K562 (cell line): ENCODE data around the gene PDPR. TPM values are rescaled to one million over a fixed set of nuclear protein-coding genes. Genes with fewer than 3 reads are reported as not detected.

ENCODE experiments used
- ATAC-seq: fragments of 200-7000 bp; cut with Tn5 transposase; 3 replicates; pipeline ENCODE4 v1.9.1; 2020; ENCODE audit warnings: moderate library complexity
- BruUV-seq: library from RNA; stranded (reverse); fragments of 400-500 nt; replicated peaks from 2 replicates; lab custom pipeline; 2021; lab: Mats Ljungman, UMichigan
- CTCF ChIA-PET: fragments of 300-600 bp; formaldehyde crosslinking; extraction: SDS; loops from one replicate; lab custom pipeline; 2021; ENCODE audit warnings: low intra/inter-chr PET ratio; lab: Yijun Ruan, JAX
- POLR2A ChIA-PET: fragments of 300-600, 350-650 bp; sonication (Branson Sonifier 250); formaldehyde crosslinking; extraction: SDS; loops from one replicate; lab custom pipeline; 2021; ENCODE audit warnings: antibody characterized with exemption, inconsistent platforms; lab: Yijun Ruan, JAX
- DNase-seq, 4 experiments: peaks; one replicate each; pipeline versions ENCODE4 v3.0.0 to v3.0.0-alpha.2; 2011 to 2018; ENCODE audit warnings: low spot score in 3 of 4, mixed read lengths in 3 of 4; ENCODE audit errors: extremely low read depth in 1 of 4
- FAIRE-seq: peaks from 2 replicates; lab custom pipeline; 2011; peaks lifted over from hg19 to GRCh38; lab: Jason Lieb, UNC
- H2AFZ ChIP-seq: 2 replicates; pipeline ENCODE4 v1.6.0; 2011; ENCODE audit warnings: low read depth, low read length, control low read depth, inconsistent platforms
- H3K27ac ChIP-seq: fragments of 200-600 bp; 3 replicates; pipeline ENCODE4 v1.8.0; 2011; ENCODE audit warnings: low read depth, mild to moderate bottlenecking, control low read depth, inconsistent platforms, low read length, moderate library complexity, mixed read lengths; ENCODE audit errors: extremely low read depth
- H3K27me3 ChIP-seq, 2 experiments: fragments of 300-600 bp in 1 of 2; 2 replicates in 1 of 2; 3 replicates in 1 of 2; pipeline versions ENCODE4 v1.6.0 to v1.8.0; 2011; ENCODE audit warnings: inconsistent platforms in 2 of 2, low read length in 2 of 2, mild to moderate bottlenecking in 1 of 2, mixed read lengths in 1 of 2, moderate library complexity in 1 of 2; ENCODE audit not compliant: control insufficient read depth in 2 of 2, insufficient read depth in 2 of 2
- H3K36me3 ChIP-seq: fragments of 300-600 bp; 3 replicates; pipeline ENCODE4 v1.8.0; 2011; ENCODE audit warnings: mild to moderate bottlenecking, low read length, inconsistent platforms; ENCODE audit not compliant: control insufficient read depth, insufficient read depth
- H3K4me1 ChIP-seq, 2 experiments: fragments of 200-600 bp in 1 of 2; replicated peaks in 1 of 2; 2 replicates in 1 of 2; 3 replicates in 1 of 2; pipeline versions ENCODE4 v1.5.1 to v1.8.0; 2011; ENCODE audit warnings: inconsistent platforms in 2 of 2, low read length in 2 of 2, mild to moderate bottlenecking in 1 of 2, mixed read lengths in 1 of 2, moderate library complexity in 1 of 2; ENCODE audit not compliant: control insufficient read depth in 2 of 2, insufficient read depth in 2 of 2
- H3K4me2 ChIP-seq: 2 replicates; pipeline ENCODE4 v1.6.1; 2011; ENCODE audit warnings: low read length, control low read depth, inconsistent platforms, mixed read lengths; ENCODE audit not compliant: insufficient read depth
- H3K4me3 ChIP-seq: fragments of 200-600 bp; sonication (generic), shearing (Covaris generic); 2 replicates; pipeline ENCODE4 v1.5.1; 2016; ENCODE audit warnings: control low read depth, inconsistent platforms
- H3K79me2 ChIP-seq: fragments of 200-600 bp; 3 replicates; pipeline ENCODE4 v1.8.0; 2011; ENCODE audit warnings: low read length, inconsistent platforms; ENCODE audit not compliant: control insufficient read depth, insufficient read depth
- H3K9ac ChIP-seq, 2 experiments: 2 replicates each; pipeline versions ENCODE4 v1.6.0 to v1.6.1; 2011; ENCODE audit warnings: low read depth in 2 of 2, low read length in 2 of 2, control low read depth in 1 of 2, inconsistent platforms in 1 of 2, mild to moderate bottlenecking in 1 of 2, mixed read lengths in 1 of 2; ENCODE audit not compliant: insufficient read depth in 1 of 2
- H3K9me1 ChIP-seq: one replicate; pipeline ENCODE4 v1.6.0; 2011; ENCODE audit warnings: inconsistent platforms, mild to moderate bottlenecking, low read length, moderate library complexity; ENCODE audit not compliant: control insufficient read depth, insufficient read depth
- H3K9me3 ChIP-seq: replicated peaks from 2 replicates; pipeline ENCODE4 v1.5.1; 2011; ENCODE audit warnings: low read depth, low read length, inconsistent platforms; ENCODE audit not compliant: control insufficient read depth, insufficient read depth
- H4K20me1 ChIP-seq: replicated peaks from 2 replicates; pipeline ENCODE4 v1.6.1; 2011; ENCODE audit warnings: low read length, inconsistent platforms, mixed read lengths; ENCODE audit not compliant: control insufficient read depth, insufficient read depth
- CREM ChIP-seq: IDR thresholded peaks from 2 replicates; pipeline ENCODE4 v1.6.1; 2014; ENCODE audit warnings: antibody characterized with exemption, low read depth
- HDGF ChIP-seq: fragments of 450-650 bp; IDR thresholded peaks from 2 replicates; pipeline ENCODE4 v1.6.1; 2016
- IRF1 ChIP-seq: sonication (generic); formaldehyde crosslinking; IDR thresholded peaks from 2 replicates; pipeline ENCODE4 v1.8.0; 2022; ENCODE audit warnings: missing genetic modification reagents, mild to moderate bottlenecking, borderline replicate concordance
- L3MBTL2 ChIP-seq: fragments of 450-650 bp; IDR thresholded peaks from 2 replicates; pipeline ENCODE4 v1.6.1; 2016; ENCODE audit warnings: mild to moderate bottlenecking, moderate library complexity
- RAD21 ChIP-seq, 2 experiments: fragments of 250-450 bp in 1 of 2; fragments of 450-650 bp in 1 of 2; sonication (Bioruptor Pico) in 1 of 2; formaldehyde crosslinking in 1 of 2; IDR thresholded peaks in 1 of 2; conservative IDR thresholded peaks in 1 of 2; 2 replicates each; pipeline versions ENCODE4 v1.4.0 to v1.8.0; 2020 to 2022; ENCODE audit warnings: mild to moderate bottlenecking in 2 of 2, moderate library complexity in 1 of 2
- RHOXF2B ChIP-seq: fragments of 250-450 bp; sonication (Bioruptor Pico); conservative IDR thresholded peaks from 2 replicates; pipeline ENCODE4 v1.5.1; 2021
- SMAD1 ChIP-seq: fragments of 150-350 bp; IDR thresholded peaks from 2 replicates; pipeline ENCODE4 v1.6.1; 2014; ENCODE audit warnings: low read length, low read depth; ENCODE audit not compliant: partially characterized antibody
- SRSF1 ChIP-seq: fragments of 200-400 bp; formaldehyde crosslinking; IDR thresholded peaks from 2 replicates; pipeline ENCODE4 v1.6.1; 2017; ENCODE audit warnings: mild to moderate bottlenecking, low read depth, low read length, moderate library complexity
- THRAP3 ChIP-seq: fragments of 450-650 bp; IDR thresholded peaks from 2 replicates; pipeline ENCODE4 v1.6.1; 2016; ENCODE audit warnings: mild to moderate bottlenecking, inconsistent platforms, borderline replicate concordance
- WGBS: fragments of 100-300 bp; shearing (Covaris generic); methylation state at CpG from one replicate; pipeline ENCODE4 v1.1.6; 2016; ENCODE audit warnings: low coverage, mixed read lengths; ENCODE audit not compliant: insufficient coverage; ENCODE audit errors: missing lambda C conversion rate; 5-methylcytosine and 5-hydroxymethylcytosine counted together
- in situ Hi-C: fragments of 300-500 bp; cut with MboI; formaldehyde crosslinking; loops from 4 replicates; pipeline ENCODE4 v1.15.0; 2018; ENCODE audit warnings: inconsistent platforms, mixed read lengths
- intact Hi-C: fragments of 100-400 bp; cut with micrococcal nuclease; formaldehyde crosslinking; loops from 2 replicates; pipeline ENCODE4 v1.14.2; 2022
- polyA plus RNA-seq, 8 experiments: library from polyadenylated mRNA; depleted of rRNA in 4 of 8; stranded (reverse) in 5 of 8; unstranded in 3 of 8; fragments of >200 nt; fragmentation: Nextera tagmentation in 2 of 8; fragmentation: Illumina TruSeq in 1 of 8; extraction: Ambion mirVana in 2 of 8; extraction: Trizol in 1 of 8; gene quantifications; 2 replicates each; pipeline versions ENCODE4 v1.2.1 to v1.2.3, GENCODE V29; 2011 to 2014; ENCODE audit warnings: inconsistent platforms in 1 of 8, missing spikeins in 1 of 8
- total RNA-seq, 7 experiments: library from RNA; depleted of rRNA in 6 of 7; stranded (reverse); fragments of >200 nt in 6 of 7; fragmentation: Illumina TruSeq in 2 of 7; extraction: Trizol in 2 of 7; gene quantifications; 2 replicates each; pipeline versions ENCODE4 v1.2.1 to v1.2.3, GENCODE V29; 2011 to 2021; ENCODE audit warnings: low replicate concordance in 1 of 7
- TF ChIP-seq, protein P1 (sequence below), 3 experiments: IDR thresholded peaks in 2 of 3; conservative IDR thresholded peaks in 1 of 3; 2 replicates each; pipeline ENCODE4 v1.5.1; 2011 to 2012; ENCODE audit warnings: low read length in 3 of 3, mild to moderate bottlenecking in 3 of 3, control low read depth in 2 of 3, improper control_type of control experiment in 1 of 3, inconsistent platforms in 1 of 3, low read depth in 1 of 3, mixed read lengths in 1 of 3, moderate library complexity in 1 of 3; ENCODE audit not compliant: insufficient read depth in 2 of 3
- TF ChIP-seq, protein P2 (sequence below): sonication (generic); formaldehyde crosslinking; IDR thresholded peaks from 2 replicates; pipeline ENCODE4 v1.8.0; 2022; ENCODE audit warnings: mild to moderate bottlenecking, missing genetic modification reagents, borderline replicate concordance

Gene PDPR
- total and polyA plus RNA-seq, 9 of the 15 experiments (the other 6 are each of a cell fraction or from before 2014, with no cell fraction given) = 4.9 to 35.7 (median 19.1) TPM

- TF ChIP-seq CREM (no peak), SRSF1 (no peak), THRAP3 (no peak)
Observed at GRCh38 chr16:70157477-70158260, 43.5 kb downstream of the PDPR start (continued).

GRCh38 chr16:70158261-70158939 lies 44.3 kb downstream of the PDPR start:
- DNase-seq (peak in 3 of 4 experiments; percentile 17 to 20 (median 20)), FAIRE-seq (no peak), ATAC-seq (no peak)
- Histone ChIP-seq H2AFZ (no peak overlapping the region), H3K27me3 (no peaks in the 10 kb centered on the region), H3K27ac (no peak overlapping the region), H3K79me2 (no peaks in the 10 kb centered on the region), H3K4me1 (peaks cover 0 to 3% of the 10 kb centered on the region in 2 experiments; a peak in 1 of 5 replicates), H3K36me3 (peaks cover 84% of the 10 kb centered on the region), H3K4me3 (no peak overlapping the region), H4K20me1 (peaks cover 3% of the 10 kb centered on the region; the same call in 1 of the 2 replicates), H3K9ac (no peak overlapping the region), H3K4me2 (no peak overlapping the region), H3K9me3 (no peaks in the 10 kb centered on the region), H3K9me1 (no peaks in the 10 kb centered on the region)
- BruUV-seq = no TSS peak
- ChIA-PET CTCF (no interaction called here), POLR2A (no interaction called here)
- TF ChIP-seq, protein P1, sequence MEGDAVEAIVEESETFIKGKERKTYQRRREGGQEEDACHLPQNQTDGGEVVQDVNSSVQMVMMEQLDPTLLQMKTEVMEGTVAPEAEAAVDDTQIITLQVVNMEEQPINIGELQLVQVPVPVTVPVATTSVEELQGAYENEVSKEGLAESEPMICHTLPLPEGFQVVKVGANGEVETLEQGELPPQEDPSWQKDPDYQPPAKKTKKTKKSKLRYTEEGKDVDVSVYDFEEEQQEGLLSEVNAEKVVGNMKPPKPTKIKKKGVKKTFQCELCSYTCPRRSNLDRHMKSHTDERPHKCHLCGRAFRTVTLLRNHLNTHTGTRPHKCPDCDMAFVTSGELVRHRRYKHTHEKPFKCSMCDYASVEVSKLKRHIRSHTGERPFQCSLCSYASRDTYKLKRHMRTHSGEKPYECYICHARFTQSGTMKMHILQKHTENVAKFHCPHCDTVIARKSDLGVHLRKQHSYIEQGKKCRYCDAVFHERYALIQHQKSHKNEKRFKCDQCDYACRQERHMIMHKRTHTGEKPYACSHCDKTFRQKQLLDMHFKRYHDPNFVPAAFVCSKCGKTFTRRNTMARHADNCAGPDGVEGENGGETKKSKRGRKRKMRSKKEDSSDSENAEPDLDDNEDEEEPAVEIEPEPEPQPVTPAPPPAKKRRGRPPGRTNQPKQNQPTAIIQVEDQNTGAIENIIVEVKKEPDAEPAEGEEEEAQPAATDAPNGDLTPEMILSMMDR (IDR thresholded peaks at IDR 0.05 in 2 of 3, conservative IDR thresholded peaks at IDR 0.05 in 1 of 3; ENCODE audit: insufficient read depth in 2 of 3, low read depth in 1 of 3, low read length in 3 of 3) = peak in 2 of 3 experiments; percentile 9 to 27; a peak in 2 of 6 replicates
- TF ChIP-seq IRF1 (CRISPR knock-in tag) = no peak
- TF ChIP-seq L3MBTL2 = no peak
- no peak for TF ChIP-seq HDGF
- no peak for TF ChIP-seq RHOXF2B
- no peak for TF ChIP-seq SMAD1
- TF ChIP-seq, protein P2, sequence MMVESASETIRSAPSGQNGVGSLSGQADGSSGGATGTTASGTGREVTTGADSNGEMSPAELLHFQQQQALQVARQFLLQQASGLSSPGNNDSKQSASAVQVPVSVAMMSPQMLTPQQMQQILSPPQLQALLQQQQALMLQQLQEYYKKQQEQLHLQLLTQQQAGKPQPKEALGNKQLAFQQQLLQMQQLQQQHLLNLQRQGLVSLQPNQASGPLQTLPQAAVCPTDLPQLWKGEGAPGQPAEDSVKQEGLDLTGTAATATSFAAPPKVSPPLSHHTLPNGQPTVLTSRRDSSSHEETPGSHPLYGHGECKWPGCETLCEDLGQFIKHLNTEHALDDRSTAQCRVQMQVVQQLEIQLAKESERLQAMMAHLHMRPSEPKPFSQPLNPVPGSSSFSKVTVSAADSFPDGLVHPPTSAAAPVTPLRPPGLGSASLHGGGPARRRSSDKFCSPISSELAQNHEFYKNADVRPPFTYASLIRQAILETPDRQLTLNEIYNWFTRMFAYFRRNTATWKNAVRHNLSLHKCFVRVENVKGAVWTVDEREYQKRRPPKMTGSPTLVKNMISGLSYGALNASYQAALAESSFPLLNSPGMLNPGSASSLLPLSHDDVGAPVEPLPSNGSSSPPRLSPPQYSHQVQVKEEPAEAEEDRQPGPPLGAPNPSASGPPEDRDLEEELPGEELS (CRISPR knock-in tag) = no peak
- 0 out of 4 replicates have a peak, but pooled peaks of 1 of the 2 experiments have one; percentile 4 for TF ChIP-seq RAD21 (CRISPR knock-in tag; conservative IDR thresholded peaks at IDR 0.05 in 1 of 2, IDR thresholded peaks at IDR 0.05 in 1 of 2)
- 80% methylated on average over 7 of the region's 7 CpGs for WGBS
- intact Hi-C loops (no loop called here), in situ Hi-C loops (no loop called here)
